Hepatocyte (in vitro differentiated cells): ENCODE measurements around the gene SIGLEC11.

ENCODE experiments used
- EZH2 ChIP-seq: fragments of 200-600 bp; sonication (generic); IDR thresholded peaks from 2 replicates; pipeline ENCODE4 v1.6.1; 2016; ENCODE audit warnings: antibody characterized with exemption, mild to moderate bottlenecking, borderline replicate concordance
- TF ChIP-seq, protein P1 (sequence below): fragments of 200-600 bp; sonication (generic); IDR thresholded peaks from 2 replicates; pipeline ENCODE4 v1.5.1; 2016; ENCODE audit warnings: antibody characterized with exemption, mild to moderate bottlenecking; ENCODE audit not compliant: poor library complexity

DNA sequence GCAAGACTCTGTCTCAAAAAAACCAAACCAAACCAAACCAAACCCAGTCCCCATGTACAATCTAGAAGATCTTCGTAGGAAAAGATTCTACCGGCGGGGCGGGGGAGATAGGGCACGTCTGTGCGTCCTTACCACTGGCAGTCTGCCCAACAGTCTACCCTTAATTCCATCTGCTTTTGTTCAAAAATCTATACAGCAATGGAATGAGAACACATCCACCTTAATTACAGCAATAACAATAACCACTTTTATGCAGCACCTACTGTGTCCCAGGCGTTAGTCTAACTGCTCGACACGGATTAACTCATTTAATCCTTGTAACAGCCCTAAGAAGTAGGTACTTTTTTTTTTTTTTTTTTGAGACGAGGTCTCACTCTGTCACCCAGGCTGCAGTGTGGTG lies 34.5 kb downstream of the SIGLEC11 start:
- no peak for TF ChIP-seq EZH2
- TF ChIP-seq, protein P1, sequence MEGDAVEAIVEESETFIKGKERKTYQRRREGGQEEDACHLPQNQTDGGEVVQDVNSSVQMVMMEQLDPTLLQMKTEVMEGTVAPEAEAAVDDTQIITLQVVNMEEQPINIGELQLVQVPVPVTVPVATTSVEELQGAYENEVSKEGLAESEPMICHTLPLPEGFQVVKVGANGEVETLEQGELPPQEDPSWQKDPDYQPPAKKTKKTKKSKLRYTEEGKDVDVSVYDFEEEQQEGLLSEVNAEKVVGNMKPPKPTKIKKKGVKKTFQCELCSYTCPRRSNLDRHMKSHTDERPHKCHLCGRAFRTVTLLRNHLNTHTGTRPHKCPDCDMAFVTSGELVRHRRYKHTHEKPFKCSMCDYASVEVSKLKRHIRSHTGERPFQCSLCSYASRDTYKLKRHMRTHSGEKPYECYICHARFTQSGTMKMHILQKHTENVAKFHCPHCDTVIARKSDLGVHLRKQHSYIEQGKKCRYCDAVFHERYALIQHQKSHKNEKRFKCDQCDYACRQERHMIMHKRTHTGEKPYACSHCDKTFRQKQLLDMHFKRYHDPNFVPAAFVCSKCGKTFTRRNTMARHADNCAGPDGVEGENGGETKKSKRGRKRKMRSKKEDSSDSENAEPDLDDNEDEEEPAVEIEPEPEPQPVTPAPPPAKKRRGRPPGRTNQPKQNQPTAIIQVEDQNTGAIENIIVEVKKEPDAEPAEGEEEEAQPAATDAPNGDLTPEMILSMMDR, result no peak
